Activated gamma-delta T cell treated with anti-CD3 and anti-CD28 coated beads, Interleukin-2, amount 50 U/mL, for 16 hours (primary cell): ENCODE measurements around the gene PLD3.
"Not testable (repeated sequence)": the region's sequence is repeated elsewhere in the genome, so short reads cannot be mapped to it uniquely, and the experiment has no call there.

ENCODE experiments used
- DNase-seq: peaks from one replicate; pipeline ENCODE4 v3.0.0-alpha.2; 2020; ENCODE audit warnings: low read depth

PLD3 gene

DNA sequence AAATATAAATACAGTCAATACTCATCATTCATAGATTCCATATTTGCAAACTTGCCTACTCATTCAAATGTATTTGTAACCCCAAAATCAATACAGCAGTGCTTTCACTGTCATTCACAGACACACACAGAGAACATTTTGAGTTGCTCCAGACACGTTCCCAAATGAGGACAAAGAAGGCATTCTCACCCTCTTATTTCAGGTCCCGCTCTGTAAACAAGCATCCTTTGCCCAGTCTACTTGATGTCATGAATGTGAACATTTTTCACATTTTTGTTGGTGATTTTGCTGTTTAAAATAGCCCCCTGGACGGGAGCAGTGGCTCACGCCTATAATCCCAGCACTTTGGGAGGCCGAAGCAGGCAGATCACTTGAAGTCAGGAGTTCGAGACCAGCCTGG lies 15.8 kb upstream of the PLD3 start:
- no peak for DNase-seq

DNA sequence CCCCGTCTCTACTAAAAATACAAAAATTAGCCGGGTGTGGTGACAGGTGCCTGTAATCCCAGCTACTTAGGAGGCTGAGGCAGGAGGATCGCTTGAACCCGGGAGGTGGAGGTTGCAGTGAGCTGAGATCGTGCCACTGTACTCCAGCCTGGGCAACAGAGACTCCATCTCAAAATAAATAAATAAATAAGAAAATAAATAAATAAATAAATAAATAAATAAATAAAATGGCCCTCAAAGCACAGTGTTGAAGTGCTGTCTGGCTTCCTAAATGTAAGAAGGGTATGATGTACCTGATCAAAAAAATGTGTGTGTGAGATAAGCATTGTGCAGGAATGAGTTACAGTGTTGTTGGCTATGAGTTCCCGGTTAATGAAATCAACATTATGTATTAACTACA lies 15.4 kb upstream of the PLD3 start:
- DNase-seq: not testable (repeated sequence)

DNA sequence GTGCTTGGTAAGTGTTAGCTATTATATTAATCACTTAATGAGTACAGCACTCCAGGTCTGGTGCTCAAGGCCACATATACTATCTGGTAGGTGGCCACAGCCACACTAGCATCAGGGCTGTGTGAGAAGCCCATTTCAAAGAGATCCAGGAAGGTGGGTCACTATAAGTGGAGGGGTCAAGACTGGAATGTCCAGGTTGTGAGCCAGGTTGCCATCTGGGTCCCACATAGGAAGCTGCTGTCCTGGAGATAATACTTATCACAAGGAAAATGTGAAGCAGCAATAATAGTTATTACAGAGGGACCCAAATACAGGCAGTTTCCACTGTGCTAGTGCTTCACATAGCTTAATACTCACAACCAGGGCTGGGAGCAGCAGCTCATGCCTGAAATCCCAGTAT lies 13.4 kb upstream of the PLD3 start:
- DNase-seq: no peak

DNA sequence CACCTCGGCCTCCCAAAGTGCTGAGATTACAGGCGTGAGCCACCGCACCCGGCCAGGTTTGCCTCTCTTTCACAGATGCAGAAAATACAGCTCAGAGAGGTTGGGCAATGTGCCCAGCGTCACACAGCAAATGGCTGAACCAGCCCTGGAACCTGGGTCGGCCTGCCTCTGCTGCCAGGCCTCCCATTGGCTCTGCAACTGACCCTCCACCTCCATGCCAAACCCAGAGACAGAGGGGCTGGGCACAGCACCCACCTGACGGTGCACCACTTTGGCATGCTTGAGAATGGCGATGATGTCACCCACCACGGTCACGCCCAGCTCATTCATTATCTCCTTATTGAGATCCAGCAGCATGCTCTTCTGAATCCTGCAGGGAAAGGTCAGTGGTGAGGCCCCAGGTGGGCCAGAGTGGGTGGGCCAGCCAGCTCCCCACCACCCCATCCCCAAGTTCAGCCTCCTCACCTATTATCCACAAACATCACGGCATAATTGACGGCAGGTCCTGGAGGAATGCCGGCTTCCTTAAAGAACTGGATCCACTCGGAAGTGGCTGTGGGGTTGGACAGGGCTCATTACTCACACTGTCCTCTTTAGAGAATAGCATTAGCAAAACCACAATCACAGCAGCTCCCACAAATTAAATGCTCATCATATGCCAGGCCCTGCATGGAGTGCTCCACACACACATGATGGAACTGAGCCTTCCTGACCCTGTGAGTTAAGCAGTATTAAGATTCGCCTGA lies 12.5 kb upstream of the PLD3 start:
- no peak for DNase-seq

DNA sequence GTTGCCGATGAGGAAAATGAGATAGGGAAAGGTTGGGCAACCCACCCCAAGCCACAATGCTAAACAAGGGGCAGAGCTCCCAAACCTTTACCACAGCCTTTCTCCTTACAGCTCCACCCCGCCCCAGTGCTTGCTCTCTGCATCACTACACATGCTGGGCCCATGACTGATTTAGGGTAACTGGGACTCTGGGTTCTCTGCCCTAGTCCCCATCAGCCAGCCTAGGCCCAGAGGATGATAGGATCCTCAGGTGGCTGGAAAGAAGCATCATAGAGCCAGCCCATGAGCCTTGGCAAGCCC lies 11.9 kb upstream of the PLD3 start:
- DNase-seq: no peak

DNA sequence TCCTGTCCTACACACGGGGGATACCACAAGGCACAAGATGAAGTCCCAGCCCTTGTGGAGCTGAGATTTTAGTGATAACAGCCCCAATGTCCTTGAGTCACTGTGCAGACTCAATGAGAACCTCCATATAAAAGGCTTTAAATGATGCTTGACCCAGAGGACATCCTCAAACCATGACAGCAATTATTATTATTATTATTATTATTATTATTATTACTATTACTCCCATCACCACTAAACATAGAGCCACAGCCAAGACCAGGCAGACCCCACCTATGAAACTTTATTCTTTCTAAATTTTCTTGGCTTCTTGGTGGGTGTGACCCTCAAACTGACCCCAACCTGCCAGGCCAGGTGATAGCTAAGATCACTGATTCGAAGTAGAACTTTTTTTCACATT lies 11.4 kb upstream of the PLD3 start:
- DNase-seq: no peak

DNA sequence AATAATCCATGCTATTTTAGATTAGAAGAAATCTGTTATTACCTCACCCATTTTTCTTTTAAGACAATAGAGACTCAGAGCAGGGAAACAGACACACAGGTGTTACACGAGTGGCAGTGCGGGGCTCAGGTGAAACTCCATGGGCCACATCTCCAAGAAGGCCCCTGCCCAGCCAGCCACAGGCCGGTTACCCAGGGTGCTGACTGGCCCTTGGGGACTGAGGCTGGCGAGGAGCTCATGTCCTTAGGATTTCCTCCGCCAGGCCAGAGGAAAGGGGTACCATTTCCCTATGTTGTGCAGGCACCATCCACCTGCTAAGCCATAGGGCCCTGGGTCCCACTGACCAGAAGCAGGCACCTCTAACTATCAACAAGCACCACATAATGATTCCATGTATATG lies 10.9 kb upstream of the PLD3 start:
- DNase-seq: no peak

DNA sequence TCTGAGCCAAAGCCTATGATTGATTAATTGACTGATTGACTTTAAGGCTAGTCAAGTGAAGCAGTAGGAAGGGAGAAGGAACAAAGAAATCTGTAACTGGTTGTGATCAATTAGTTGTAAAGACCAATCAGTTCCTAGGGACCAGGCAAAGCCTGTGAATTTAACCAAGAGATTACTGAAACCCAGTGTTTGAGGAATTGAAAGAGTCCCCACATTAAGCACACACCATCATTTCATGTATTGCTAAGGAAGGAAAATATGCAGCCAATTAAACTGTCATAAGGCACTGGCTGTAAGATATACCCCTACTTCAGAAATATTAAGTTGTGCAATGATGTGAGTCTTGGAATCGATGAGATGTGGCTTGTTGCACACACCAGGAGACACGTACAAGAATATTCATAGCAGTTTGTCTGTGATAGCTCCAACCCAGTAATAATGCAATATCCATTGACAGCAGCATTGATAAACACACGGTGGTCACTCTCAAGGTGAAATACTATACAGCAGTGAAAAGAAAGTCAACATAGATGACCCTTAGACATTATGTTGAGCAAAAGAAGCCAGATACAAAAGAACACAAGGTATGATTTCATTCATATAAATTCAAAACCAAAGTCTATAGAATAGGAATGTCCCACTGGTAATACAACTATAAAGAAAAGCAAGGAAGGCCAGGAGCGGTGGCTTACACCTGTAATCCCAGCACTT lies 9.3 kb upstream of the PLD3 start:
- DNase-seq: no peak

DNA sequence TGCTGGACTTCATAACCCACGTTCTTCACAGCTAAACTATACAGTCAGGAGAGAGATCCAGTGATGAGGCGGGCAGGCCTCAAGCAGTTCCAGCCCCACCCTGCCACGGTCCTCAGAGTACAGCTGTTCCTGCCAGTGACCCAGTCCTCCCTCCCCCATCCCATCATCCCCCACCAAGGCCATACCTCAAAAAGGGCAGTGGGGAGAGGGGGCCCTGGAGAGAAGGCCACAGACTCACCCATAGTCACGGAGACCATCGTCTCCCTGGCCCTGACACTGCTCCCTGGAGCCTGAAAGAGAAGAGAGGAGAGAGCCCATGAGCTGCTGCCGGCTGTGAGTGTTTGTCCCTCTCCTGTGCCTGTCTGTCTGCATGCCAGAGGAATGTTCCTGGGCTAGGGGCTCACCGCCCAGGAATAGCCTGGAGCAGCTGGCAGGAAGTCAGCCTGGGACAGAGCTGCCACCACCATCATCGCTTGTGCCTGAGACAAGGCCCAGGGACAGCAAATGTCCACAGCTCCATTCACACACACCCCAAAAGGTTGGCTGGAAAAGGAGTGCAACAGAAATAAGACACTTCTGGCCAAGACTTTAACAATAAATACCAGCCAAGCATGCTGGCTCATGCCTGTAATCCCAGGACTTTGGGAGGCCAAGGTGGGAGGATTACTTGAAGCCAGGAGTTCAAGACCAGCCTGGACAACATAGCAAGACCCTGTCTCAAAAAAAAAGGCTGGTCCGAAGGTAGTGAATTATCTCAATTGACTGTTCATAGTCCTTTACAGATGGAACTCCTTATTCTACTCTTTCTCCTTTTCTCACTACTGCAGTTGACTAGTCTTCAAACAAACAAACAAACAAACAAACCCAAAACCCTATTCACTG lies 6.7 kb upstream of the PLD3 start:
- no peak for DNase-seq

DNA sequence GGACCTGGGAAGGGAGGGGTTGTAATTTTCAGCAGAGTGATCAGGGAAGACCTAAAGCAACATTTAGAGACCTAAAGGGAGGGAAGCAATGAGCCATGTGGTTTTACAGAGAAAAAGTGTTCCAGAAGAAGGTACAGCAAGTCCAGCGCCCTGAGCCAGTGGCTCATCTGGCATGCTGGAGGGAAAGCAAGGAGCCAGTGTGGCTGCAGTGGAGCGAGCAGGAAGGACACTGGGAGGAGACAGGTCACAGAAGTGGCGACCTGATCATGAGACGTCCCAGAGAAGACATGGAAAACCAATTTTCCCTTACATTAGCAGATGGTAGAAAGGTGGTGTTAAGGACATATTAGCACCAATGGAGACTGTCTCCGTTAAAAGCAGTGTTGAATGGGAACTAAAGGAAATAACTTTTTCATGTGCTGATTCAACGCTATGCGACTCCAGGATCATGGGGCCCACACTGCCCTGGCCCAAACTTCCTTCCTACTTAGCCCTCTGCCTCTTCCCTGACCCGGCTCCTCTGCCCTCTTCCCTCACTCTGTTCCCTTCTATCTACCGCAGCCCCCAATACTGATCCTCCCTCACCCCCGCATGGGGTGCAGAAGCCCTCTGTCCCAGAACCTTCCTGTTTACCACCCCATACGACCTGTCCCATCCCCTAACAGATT lies 5.7 kb upstream of the PLD3 start:
- no peak for DNase-seq

DNA sequence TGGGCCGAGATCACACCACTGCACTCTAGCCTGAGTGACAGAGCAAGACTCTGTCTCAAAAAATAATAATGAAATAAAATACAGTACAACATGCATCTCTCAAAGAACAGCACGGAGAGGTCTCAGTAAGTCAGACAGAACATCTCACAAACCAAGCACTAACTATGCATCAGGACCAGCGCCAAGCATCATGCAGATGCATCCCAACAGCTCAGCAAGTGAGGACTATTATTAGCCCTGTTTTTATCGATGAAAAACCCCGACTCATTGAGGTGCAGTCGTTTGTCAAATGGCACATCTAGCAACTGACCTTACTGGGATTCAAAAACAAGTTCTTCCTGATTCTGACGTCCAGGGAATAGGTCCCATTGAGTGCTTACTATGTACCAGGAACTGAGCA lies 4.1 kb upstream of the PLD3 start:
- no peak for DNase-seq

DNA sequence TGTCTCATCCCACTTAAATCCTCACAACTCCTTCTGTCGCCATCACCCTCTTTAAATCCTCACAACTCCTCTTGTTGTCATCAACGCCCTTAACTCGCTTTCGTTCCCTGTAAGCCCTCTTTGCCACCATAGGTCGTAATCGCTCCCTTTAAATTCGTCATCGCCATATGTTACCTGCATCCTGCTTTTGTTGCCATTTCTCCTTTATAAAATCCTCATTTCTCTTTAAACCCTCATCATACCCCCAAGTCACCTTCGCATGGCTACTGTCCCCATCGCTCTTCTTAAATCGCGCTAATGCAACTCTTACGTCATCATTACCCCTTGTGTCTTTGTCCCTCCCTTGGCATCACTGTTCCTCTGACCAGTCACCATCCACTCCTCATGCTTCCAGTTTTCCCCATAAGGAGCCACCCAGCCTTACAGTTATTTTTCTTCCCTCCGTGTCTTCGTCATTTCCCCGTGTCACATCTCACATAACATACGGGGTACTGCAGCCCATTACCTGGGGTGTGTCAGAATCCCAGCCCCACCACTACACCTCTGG lies 539 bp downstream of the PLD3 start:
- no peak for DNase-seq

DNA sequence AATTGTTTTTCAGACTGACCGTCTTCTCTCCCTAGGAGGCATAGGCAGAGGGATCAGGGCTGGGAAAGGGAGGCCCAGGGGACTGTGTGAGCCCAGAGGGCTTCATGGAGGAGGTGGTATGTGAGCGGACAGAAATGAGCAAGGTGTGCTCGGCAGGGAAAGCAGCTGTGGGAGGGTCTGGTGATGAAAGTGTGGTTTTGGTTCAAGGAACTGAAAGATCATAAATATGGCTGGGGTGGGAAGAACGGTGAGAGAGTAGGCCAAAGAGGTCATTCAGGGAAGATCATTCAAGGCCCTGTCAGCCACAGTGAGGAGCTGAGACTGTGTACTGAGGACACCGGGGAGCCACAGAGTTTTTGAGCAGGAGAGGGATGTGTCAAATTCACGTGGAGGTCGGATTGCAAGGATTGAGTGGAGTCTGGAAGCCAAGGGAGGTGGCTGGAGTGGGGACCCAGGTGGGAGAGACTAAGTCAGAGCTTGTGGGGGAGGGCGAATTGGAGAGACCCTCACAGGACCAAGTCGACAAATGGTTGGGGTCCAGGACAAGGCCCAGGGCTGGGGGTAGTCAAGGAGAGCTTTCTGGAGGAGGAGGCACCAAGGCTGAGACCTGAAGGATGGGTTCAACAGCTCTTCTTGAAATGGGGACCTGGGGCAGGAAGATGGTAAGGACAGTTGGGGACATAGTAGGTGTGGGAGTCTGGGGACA lies 7.6 kb downstream of the PLD3 start:
- no peak for DNase-seq

DNA sequence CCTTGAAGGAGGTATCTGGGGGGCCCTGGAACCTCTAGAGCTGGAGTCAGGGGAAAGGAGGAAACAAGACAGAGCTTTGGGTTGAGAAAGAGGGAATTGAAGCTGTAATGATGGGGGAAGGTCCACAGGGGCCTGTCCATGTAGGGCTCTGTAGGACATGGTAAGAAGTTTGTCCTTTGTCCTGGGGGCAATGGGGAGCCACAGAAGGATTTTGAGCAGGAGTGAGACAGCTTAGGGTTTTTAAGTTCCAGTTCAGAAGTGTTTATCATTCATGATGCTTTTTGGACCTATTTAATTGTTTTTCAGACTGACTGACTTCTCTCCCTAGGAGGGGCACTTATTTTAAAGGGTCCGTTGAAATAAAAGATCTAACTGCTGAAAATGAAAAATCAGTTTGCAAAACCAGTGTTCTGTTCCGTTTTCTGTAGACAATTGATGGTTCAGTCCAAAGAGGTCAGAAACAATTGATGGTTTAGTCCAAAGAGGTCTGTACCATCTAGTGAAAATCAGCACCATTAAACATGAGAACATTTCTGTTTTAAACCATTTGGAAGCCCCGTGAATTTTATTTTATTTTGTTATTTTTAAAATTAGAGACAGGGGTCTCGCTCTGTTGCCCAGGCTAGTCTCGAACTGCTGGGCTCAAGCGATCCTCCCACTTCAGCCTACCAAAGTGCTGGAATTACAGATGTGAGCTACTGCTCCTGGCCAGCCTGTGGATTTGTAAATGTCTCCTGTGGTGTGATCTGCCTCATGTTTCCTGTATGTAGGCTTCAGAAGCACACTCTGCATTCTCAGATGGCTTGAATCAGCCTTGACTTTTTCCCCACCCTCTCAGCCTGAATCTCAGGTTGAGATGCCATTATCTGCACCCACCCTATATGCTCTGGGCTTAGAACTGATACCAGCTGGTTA lies 8.4 kb downstream of the PLD3 start:
- DNase-seq: no peak

DNA sequence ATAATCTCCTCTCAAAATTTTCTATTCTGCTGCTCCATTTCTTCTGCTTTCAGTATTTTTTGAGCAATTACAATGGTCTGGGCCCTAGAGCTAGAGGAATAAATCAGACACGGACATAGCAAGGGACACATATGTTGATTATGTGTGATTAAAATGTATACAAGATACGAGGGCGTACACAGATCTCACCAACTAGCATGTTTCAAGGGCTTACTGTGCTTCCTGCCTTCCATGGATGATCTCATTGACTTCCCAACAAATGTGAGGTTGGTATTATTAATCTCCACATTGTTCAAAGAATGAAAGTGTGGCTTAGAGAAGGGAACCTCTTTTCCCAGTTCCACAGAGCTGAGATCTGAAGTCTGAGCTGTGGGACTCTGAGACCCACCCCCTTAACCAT lies 9.1 kb downstream of the PLD3 start:
- no peak for DNase-seq

DNA sequence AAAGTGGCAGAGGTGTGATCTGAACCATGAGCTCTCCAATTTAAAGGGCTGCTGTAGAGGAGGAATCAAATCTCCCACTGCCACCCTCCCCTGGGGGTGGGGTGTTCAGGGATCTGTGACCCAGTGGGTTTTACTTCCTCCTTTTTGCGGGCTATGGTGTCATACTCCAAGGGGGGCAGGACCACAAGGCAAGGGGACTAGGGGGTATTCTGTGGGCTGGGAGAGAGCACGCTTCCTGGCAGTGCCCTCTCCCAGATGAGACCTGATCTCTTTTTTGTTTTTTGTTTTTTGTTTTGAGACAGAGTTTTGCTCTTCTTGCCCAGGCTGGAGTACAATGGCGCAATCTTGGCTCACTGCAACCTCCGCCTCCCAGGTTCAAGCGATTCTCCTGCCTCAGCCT lies 10.3 kb downstream of the PLD3 start:
- DNase-seq: no peak

DNA sequence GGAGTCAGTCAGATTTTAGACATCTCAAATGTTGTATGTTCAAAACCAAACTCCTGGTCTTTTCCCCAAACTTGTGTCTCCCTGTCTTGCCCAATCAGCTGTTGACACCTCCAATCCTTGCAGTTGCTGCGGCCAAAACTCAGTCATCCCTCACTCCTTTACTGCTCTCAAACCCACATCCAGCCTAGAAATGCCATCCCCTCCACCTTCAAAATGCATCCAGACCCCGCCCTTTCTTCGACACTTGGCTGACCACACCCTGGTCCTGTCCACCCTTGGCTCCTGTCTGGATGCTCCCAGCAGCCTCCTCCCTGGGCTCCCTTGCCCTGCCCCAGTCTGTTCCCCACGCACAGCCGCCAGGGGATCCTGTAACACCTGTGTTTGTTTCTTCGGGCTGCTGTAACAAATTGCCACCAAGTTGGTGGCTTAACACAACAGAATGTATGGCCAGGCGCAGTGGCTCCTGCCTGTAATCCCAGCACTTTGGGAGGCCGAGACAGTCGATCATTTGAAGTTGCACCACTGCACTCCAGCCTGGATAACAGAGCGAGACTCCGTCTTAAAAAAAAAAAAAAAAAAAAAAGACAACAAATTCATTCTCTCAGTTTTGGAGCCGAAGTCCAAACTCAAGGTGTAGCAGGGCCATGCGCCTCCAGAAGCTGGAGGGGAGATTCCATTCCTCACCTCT lies 11.7 kb downstream of the PLD3 start:
- DNase-seq: no peak

DNA sequence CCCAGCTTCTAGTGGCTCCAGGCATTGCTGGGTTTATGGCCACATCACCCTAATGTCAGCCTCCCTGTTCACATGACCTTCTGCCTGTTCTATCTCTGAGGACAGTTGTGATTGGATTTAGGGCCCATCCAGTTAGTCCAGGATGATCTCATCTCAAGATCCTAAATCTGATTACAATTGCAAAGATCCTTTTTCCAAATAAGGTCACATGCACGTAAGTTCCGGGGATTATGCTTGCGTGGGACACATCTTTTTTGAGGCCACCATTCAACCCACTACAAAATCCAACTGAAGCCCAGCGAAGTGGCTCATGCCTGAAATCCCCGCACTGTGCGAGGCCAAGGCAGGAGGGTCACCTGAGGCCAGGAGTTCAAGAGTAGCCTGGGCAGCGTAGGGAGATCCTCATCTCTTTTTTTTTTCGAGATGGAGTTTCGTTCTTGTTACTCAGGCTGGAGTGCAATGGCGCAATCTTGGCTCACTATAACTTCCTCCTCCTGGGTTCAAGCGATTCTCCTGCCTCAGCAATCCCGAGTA lies 12.3 kb downstream of the PLD3 start:
- DNase-seq: no peak

DNA sequence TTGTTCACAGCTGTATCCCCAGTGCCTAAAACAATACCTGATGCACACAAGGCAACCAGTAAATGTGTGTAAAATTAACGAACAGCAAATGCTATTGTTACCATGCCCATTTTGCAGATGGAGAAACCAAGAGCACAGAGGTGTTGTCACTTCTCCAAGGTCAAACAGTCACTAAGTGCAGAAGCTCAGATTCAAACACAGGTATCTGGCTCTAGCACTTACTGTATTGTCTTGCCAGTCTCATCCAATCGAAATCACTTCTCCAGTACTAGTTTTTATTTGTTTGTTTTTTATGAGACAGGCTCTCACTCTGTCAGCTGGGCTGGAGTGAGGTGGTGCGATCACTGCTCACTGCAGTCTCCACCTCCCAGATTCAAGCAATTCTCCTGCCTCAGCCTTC lies 13.7 kb downstream of the PLD3 start:
- no peak for DNase-seq

DNA sequence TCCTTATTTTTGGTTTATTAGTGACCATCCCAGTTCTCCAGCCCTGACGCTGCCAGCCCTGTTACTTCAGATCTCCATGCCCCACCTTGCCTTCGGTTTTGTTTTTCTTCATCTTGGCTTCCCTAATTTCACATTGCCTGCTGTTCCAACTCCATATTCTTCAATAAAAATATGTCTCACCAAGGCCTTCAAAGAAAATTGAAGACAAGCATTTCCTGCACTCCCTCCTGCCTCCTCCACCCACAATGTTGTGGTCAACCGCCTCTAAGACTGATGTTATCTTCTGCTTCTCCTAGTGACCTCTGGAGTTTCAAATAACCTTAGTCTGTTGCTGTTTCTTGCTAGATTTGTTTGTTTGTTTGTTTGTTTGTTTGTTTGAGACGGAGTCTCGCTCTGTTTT lies 14.6 kb downstream of the PLD3 start:
- no peak for DNase-seq
